Measurements from ENCODE around the gene MINDY3. TPM values are rescaled to one million over a fixed set of nuclear protein-coding genes. Genes with fewer than 3 reads are reported as not detected.

MINDY3 gene
- polyA plus RNA-seq, 1 donor (not counting 4 experiments of a cell fraction or from before 2014, with no cell fraction given), result 22.1 TPM

DNA sequence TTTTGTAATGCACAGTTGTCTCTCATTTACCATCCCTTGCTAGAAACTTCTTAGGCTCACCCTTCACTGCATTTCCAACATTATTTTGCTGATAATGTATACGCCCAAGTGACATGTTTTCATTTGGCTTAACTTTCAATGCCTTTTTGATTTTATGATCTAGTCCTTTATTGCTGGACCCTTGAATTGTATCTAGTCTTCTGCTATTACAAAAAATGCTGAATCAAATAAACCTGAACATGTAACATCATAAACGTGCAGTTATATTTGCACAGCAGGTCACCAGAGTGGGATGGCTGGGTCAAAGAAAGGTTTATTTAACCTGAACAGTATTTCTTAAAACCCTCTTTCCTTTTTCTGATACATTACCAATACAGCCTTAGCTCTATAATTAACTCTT is 63.0 kb downstream of the MINDY3 start:
- H3K79me2 ChIP-seq (ENCODE audit: control insufficient read depth, insufficient read depth, low read length), result no peaks in the 10 kb centered on the region
- no peak overlapping the region for H3K4me2 ChIP-seq (ENCODE audit: control insufficient read depth, extremely low read depth, insufficient read depth, low read depth, low read length)
- no peak overlapping the region for H2AFZ ChIP-seq (ENCODE audit: control insufficient read depth, low read length)
- dilution Hi-C loops (cut with MboI; ENCODE audit: extremely low pct_ligation_motif_present, low sequenced_read_pairs), result no loop called here
- no peaks in the 10 kb centered on the region for H3K9me1 ChIP-seq (ENCODE audit: control insufficient read depth, extremely low read depth, insufficient read depth, low read length)
- no peak overlapping the region for H3K9ac ChIP-seq (ENCODE audit: control insufficient read depth, extremely low read depth, insufficient read depth, low read length)
- H3K4me3 ChIP-seq (ENCODE audit: control insufficient read depth in 2 of 3, extremely low read depth in 1 of 3, insufficient read depth in 2 of 3, low read depth in 1 of 3, low read length in 3 of 3), result no peak overlapping the region
- no peak overlapping the region for H3K27ac ChIP-seq (ENCODE audit: control insufficient read depth, insufficient read depth, low read length)
- FAIRE-seq (no peak), DNase-seq (ENCODE audit: low read depth, low spot score) (no peak)
- H3K27me3 ChIP-seq (ENCODE audit: control insufficient read depth, extremely low read depth, insufficient read depth, low read length), result no peaks in the 10 kb centered on the region
- TF ChIP-seq CTCF (optimal IDR thresholded peaks at IDR 0.05 in 1 of 3, IDR thresholded peaks at IDR 0.05 in 1 of 3, conservative IDR thresholded peaks at IDR 0.05 in 1 of 3; ENCODE audit: extremely low read depth in 1 of 3, insufficient read depth in 2 of 3, low read length in 3 of 3) (no peak), EZH2 (IDR thresholded peaks at IDR 0.05; ENCODE audit: low read length) (no peak)
- H4K20me1 ChIP-seq (ENCODE audit: control insufficient read depth, extremely low read depth, insufficient read depth, low read length), result no peaks in the 10 kb centered on the region
- peaks cover 0 to 1% of the 10 kb centered on the region in 2 experiments for H3K36me3 ChIP-seq (ENCODE audit: control insufficient read depth in 2 of 2, extremely low read depth in 1 of 2, insufficient read depth in 2 of 2, low read length in 2 of 2)
- H3K9me3 ChIP-seq (ENCODE audit: control insufficient read depth, low read depth, low read length), result no peaks in the 10 kb centered on the region
- no peaks in the 10 kb centered on the region for H3K4me1 ChIP-seq (ENCODE audit: control insufficient read depth, extremely low read depth, insufficient read depth, low read length)

DNA sequence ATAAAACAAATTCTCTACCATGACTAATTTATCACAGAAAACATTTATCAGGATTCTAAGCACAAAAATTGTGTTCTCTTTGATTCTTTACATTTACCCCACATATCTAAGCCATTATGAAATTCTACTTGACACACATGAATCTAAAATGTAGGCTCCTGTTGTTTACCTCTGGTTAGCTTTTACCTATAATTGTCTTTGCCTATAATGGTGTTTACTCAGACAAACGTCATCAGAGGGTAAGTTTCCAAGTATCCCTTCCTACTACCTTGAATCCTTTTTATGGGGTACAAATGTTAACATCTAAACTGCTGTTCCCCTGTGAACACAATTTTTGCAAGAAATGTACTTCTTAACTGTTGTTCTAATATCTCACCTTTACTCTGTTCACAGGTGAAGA is 63.5 kb downstream of the MINDY3 start:
- H3K36me3 ChIP-seq (ENCODE audit: control insufficient read depth in 2 of 2, extremely low read depth in 1 of 2, insufficient read depth in 2 of 2, low read length in 2 of 2), result peaks cover 0 to 1% of the 10 kb centered on the region in 2 experiments
- no peaks in the 10 kb centered on the region for H3K27me3 ChIP-seq (ENCODE audit: control insufficient read depth, extremely low read depth, insufficient read depth, low read length)
- H3K4me1 ChIP-seq (ENCODE audit: control insufficient read depth, extremely low read depth, insufficient read depth, low read length), result no peaks in the 10 kb centered on the region
- H3K9me1 ChIP-seq (ENCODE audit: control insufficient read depth, extremely low read depth, insufficient read depth, low read length), result no peaks in the 10 kb centered on the region
- H2AFZ ChIP-seq (ENCODE audit: control insufficient read depth, low read length), result no peak overlapping the region
- H3K27ac ChIP-seq (ENCODE audit: control insufficient read depth, insufficient read depth, low read length), result no peak overlapping the region
- H3K79me2 ChIP-seq (ENCODE audit: control insufficient read depth, insufficient read depth, low read length), result no peaks in the 10 kb centered on the region
- no peak overlapping the region for H3K4me3 ChIP-seq (ENCODE audit: control insufficient read depth in 2 of 3, extremely low read depth in 1 of 3, insufficient read depth in 2 of 3, low read depth in 1 of 3, low read length in 3 of 3)
- FAIRE-seq (no peak), DNase-seq (ENCODE audit: low read depth, low spot score) (no peak)
- no peak overlapping the region for H3K4me2 ChIP-seq (ENCODE audit: control insufficient read depth, extremely low read depth, insufficient read depth, low read depth, low read length)
- TF ChIP-seq EZH2 (IDR thresholded peaks at IDR 0.05; ENCODE audit: low read length), result no peak
- H4K20me1 ChIP-seq (ENCODE audit: control insufficient read depth, extremely low read depth, insufficient read depth, low read length), result no peaks in the 10 kb centered on the region
- dilution Hi-C loops (cut with MboI; ENCODE audit: extremely low pct_ligation_motif_present, low sequenced_read_pairs), result no loop called here
- H3K9ac ChIP-seq (ENCODE audit: control insufficient read depth, extremely low read depth, insufficient read depth, low read length), result no peak overlapping the region
- no peaks in the 10 kb centered on the region for H3K9me3 ChIP-seq (ENCODE audit: control insufficient read depth, low read depth, low read length)

DNA sequence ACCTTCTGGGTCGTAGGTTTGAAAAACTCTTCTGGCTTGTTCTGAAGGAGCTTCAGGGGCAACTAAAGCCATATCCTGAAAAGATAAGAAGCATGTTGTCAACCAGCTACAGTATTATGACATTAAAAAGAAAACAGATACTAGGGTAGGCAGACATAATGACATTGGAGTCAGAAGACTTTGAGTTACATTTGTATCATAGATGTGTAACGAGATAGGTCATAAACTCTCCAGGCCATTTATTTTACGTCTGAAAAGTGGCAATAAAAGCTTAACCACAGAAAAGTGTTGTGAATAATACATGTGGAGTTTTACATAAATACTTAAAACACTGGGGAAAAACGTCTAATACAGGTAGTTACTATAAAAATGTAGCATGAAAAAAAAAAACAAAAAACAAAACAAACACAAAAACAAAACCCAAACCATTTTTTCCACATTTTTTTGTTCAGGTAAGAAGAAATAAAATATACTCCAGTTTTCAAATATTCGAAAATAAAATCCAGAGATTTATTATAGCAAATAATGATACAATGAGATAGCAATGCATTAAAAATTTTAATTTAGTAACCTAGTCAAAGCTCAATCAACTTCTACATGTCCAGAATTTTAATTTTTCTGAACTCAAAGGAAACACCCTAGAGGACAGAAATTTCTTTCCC is 64.1 kb downstream of the MINDY3 start:
- H4K20me1 ChIP-seq (ENCODE audit: control insufficient read depth, extremely low read depth, insufficient read depth, low read length), result no peaks in the 10 kb centered on the region
- H3K27ac ChIP-seq (ENCODE audit: control insufficient read depth, insufficient read depth, low read length), result no peak overlapping the region
- H3K27me3 ChIP-seq (ENCODE audit: control insufficient read depth, extremely low read depth, insufficient read depth, low read length), result no peaks in the 10 kb centered on the region
- H2AFZ ChIP-seq (ENCODE audit: control insufficient read depth, low read length), result no peak overlapping the region
- no peaks in the 10 kb centered on the region for H3K9me3 ChIP-seq (ENCODE audit: control insufficient read depth, low read depth, low read length)
- no peak overlapping the region for H3K9ac ChIP-seq (ENCODE audit: control insufficient read depth, extremely low read depth, insufficient read depth, low read length)
- FAIRE-seq (no peak), DNase-seq (ENCODE audit: low read depth, low spot score) (no peak)
- TF ChIP-seq EZH2 (IDR thresholded peaks at IDR 0.05; ENCODE audit: low read length) (no peak), CTCF (optimal IDR thresholded peaks at IDR 0.05 in 1 of 3, IDR thresholded peaks at IDR 0.05 in 1 of 3, conservative IDR thresholded peaks at IDR 0.05 in 1 of 3; ENCODE audit: extremely low read depth in 1 of 3, insufficient read depth in 2 of 3, low read length in 3 of 3) (no peak)
- dilution Hi-C loops (cut with MboI; ENCODE audit: extremely low pct_ligation_motif_present, low sequenced_read_pairs), result no loop called here
- no peak overlapping the region for H3K4me2 ChIP-seq (ENCODE audit: control insufficient read depth, extremely low read depth, insufficient read depth, low read depth, low read length)
- no peak overlapping the region for H3K4me3 ChIP-seq (ENCODE audit: control insufficient read depth in 2 of 3, extremely low read depth in 1 of 3, insufficient read depth in 2 of 3, low read depth in 1 of 3, low read length in 3 of 3)
- peaks cover 0 to 1% of the 10 kb centered on the region in 2 experiments for H3K36me3 ChIP-seq (ENCODE audit: control insufficient read depth in 2 of 2, extremely low read depth in 1 of 2, insufficient read depth in 2 of 2, low read length in 2 of 2)
- no peaks in the 10 kb centered on the region for H3K79me2 ChIP-seq (ENCODE audit: control insufficient read depth, insufficient read depth, low read length)
- H3K4me1 ChIP-seq (ENCODE audit: control insufficient read depth, extremely low read depth, insufficient read depth, low read length), result no peaks in the 10 kb centered on the region
- no peaks in the 10 kb centered on the region for H3K9me1 ChIP-seq (ENCODE audit: control insufficient read depth, extremely low read depth, insufficient read depth, low read length)

All from keratinocyte (primary cell).